ENCODE data around the gene ATP10B.

The ATP10B gene

DNA sequence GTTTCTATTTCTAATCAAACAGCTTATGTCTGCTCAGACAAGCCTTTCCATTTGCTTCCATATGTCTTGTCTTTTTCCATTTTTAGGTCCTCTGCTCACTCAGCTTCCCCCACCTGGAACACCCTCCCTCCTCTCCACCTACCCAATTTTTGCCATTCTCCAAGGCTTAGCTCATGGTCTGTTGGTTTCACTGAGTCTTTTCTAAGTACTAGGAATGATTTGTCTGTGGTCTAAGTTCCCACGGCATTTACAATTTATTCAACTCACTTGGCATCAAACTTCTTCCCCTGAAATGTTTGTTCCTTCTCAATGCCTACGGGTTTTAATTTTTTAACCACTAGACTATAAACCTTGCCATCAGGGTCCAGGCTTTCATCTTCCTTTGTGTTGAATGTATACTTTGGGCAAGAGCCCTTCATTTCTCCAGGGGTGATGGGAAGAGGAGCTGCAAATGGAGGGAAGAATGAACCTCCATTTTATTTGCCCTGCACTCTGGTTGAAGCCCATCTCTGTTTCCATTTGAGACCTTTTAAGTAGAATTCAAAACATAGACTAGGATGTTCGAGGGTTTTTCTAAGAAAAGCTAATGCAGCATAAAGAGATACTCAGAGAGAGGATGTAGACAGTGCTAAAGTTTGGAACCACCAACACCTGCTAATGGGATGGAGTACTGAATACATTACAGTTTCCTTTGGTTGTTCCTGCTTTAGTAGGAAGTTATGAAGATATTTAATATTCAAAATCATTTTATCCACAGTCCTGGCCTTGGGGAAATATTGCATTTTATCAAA is 326.3 kb downstream of the ATP10B start:
- no peak for DNase-seq (ENCODE audit: extremely low read depth, insufficient read length)
- Histone ChIP-seq H3K4me3 (replicated peaks; ENCODE audit: low read depth, low read length) (no peak overlapping the region), H3K27me3 (replicated peaks; ENCODE audit: control insufficient read depth, insufficient read depth, low read length) (no peaks in the 10 kb centered on the region), H3K36me3 (ENCODE audit: control insufficient read depth, insufficient read depth, low read length) (no peaks in the 10 kb centered on the region)
- TF ChIP-seq, protein P1, sequence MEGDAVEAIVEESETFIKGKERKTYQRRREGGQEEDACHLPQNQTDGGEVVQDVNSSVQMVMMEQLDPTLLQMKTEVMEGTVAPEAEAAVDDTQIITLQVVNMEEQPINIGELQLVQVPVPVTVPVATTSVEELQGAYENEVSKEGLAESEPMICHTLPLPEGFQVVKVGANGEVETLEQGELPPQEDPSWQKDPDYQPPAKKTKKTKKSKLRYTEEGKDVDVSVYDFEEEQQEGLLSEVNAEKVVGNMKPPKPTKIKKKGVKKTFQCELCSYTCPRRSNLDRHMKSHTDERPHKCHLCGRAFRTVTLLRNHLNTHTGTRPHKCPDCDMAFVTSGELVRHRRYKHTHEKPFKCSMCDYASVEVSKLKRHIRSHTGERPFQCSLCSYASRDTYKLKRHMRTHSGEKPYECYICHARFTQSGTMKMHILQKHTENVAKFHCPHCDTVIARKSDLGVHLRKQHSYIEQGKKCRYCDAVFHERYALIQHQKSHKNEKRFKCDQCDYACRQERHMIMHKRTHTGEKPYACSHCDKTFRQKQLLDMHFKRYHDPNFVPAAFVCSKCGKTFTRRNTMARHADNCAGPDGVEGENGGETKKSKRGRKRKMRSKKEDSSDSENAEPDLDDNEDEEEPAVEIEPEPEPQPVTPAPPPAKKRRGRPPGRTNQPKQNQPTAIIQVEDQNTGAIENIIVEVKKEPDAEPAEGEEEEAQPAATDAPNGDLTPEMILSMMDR (IDR thresholded peaks at IDR 0.05; ENCODE audit: insufficient read depth, low read length, poor library complexity, severe bottlenecking) = no peak

DNA sequence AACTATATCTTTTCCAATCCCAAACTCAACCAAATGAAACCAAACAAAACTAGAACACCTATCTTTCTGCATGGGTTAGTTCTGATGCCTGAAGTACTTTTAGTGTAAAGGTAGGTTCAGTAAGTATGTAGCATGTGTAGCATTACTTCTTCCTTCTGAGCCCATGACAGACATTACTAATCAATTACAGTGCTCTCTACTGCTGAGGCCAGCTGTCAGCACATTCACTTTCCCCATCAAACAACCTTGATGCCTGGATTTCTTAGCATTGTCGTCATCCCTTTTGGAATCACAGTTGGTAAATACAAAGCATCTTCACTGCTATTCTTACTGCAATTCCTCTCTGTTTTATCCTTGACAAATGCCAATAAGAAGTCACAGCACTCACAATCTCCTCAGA is 327.2 kb downstream of the ATP10B start:
- Histone ChIP-seq H3K27me3 (replicated peaks; ENCODE audit: control insufficient read depth, insufficient read depth, low read length) (no peaks in the 10 kb centered on the region), H3K36me3 (ENCODE audit: control insufficient read depth, insufficient read depth, low read length) (no peaks in the 10 kb centered on the region), H3K4me3 (replicated peaks; ENCODE audit: low read depth, low read length) (no peak overlapping the region)
- TF ChIP-seq, protein P1 (IDR thresholded peaks at IDR 0.05; ENCODE audit: insufficient read depth, low read length, poor library complexity, severe bottlenecking) = no peak
- no peak for DNase-seq (ENCODE audit: extremely low read depth, insufficient read length)

DNA sequence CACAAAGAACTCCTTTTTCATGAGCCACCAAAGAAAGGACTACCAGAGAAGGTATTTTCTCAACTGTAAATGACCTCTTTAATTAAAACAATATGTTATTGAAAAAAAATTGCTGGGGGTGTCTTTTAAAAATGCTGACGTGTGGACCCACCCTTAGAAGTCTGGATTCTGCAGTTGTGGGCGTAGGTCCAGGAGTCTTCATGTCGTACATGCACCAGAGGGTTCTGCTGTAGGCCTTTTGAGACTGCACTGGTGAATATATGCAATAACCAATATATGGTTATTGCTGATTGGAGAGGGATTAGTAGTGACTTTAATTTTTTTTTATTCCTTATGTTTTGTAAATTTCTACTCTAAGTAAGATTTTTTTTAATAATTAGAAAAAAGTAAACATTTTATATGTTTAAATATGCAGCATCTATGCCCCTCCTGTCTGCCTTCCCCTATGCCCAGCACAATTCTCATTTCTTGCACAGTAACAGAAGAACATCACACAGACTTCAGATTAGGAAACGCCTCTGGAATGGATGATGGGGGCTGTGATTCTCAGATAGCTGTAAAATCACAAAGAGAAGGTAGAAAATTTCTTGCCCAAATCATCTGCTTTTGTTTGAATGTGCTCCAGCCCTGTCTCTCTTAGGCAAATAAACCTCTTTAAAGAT is 328.4 kb downstream of the ATP10B start:
- Histone ChIP-seq H3K27me3 (replicated peaks; ENCODE audit: control insufficient read depth, insufficient read depth, low read length) (no peaks in the 10 kb centered on the region), H3K4me3 (replicated peaks; ENCODE audit: low read depth, low read length) (no peak overlapping the region), H3K36me3 (ENCODE audit: control insufficient read depth, insufficient read depth, low read length) (no peaks in the 10 kb centered on the region)
- no peak for DNase-seq (ENCODE audit: extremely low read depth, insufficient read length)
- TF ChIP-seq, protein P1 (IDR thresholded peaks at IDR 0.05; ENCODE audit: insufficient read depth, low read length, poor library complexity, severe bottlenecking) = no peak

DNA sequence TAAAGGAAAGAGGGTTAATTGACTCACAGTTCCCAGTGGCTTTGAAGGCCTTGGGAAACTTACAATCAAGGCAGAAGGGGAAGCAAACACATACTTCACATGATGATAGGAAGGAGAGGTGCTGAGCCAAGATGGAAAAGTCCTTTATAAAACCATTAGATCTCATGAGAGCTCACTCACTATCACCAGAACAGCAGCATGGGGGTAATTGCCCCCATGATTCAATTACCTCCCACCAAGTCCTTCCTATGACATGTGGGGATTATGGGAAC is 330.7 kb downstream of the ATP10B start:
- Histone ChIP-seq H3K27me3 (replicated peaks; ENCODE audit: control insufficient read depth, insufficient read depth, low read length) (no peaks in the 10 kb centered on the region), H3K4me3 (replicated peaks; ENCODE audit: low read depth, low read length) (no peak overlapping the region), H3K36me3 (ENCODE audit: control insufficient read depth, insufficient read depth, low read length) (no peaks in the 10 kb centered on the region)
- no peak for DNase-seq (ENCODE audit: extremely low read depth, insufficient read length)
- TF ChIP-seq, protein P1 (IDR thresholded peaks at IDR 0.05; ENCODE audit: insufficient read depth, low read length, poor library complexity, severe bottlenecking) = no peak

DNA sequence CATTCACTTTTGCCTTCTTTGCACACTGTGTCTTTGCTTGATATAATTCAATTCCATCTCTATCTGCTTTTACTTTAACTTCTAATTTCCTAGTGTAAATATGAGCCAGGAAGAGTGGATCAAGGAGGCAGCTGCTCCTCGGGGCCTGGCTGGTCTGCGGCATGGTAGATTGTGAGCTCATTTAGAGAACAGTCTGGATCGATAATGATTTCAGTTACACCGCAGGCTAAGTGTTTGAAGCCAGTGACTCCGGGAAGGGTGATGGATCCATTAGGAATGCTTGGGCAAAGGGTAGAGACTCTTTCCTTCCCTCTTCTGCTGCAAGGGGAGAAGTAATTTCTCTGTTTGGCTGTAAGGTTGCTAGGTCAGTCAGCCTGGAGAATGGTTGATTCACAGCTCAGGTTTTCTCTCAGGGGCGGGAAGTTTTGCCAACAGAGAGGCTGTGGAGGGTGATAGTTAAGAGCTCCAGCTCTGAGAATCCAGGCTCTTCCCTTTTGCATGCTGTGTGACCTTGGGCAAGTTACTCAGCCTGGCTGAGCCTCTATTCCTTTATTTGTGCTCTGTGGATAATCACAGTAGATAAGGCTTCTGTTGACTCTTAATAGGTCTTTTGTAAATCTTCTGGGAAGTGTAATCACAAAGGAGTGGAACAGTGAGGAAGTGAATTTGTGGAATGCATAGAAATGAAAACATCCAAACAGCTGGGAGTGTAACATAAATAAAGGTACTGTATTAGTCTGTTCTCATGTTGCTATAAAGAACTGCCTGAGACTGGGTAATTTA is 331.2 kb downstream of the ATP10B start:
- Histone ChIP-seq H3K36me3 (ENCODE audit: control insufficient read depth, insufficient read depth, low read length) (no peaks in the 10 kb centered on the region), H3K27me3 (replicated peaks; ENCODE audit: control insufficient read depth, insufficient read depth, low read length) (no peaks in the 10 kb centered on the region), H3K4me3 (replicated peaks; ENCODE audit: low read depth, low read length) (no peak overlapping the region)
- DNase-seq (ENCODE audit: extremely low read depth, insufficient read length) = no peak
- TF ChIP-seq, protein P1 (IDR thresholded peaks at IDR 0.05; ENCODE audit: insufficient read depth, low read length, poor library complexity, severe bottlenecking) = no peak

Data from GM06990 (cell line).